Stimulated activated CD4-positive, alpha-beta T cell treated with anti-CD3 and anti-CD28 coated beads, Interleukin-2, amount 100 ng/mL, for 48 hours (primary cell): ENCODE data around the gene ABHD15.
"Not testable (repeated sequence)": the region's sequence is repeated elsewhere in the genome, so short reads cannot be mapped to it uniquely, and the experiment has no call there.

Experiments used
- DNase-seq, 2 donors: peaks; one replicate each; pipeline ENCODE4 v3.0.0-alpha.2; 2020

The ABHD15 gene

GRCh38 chr17:29567554-29568330, 905 bp upstream of the ABHD15 start:
- peak; percentile 70 to 71 for DNase-seq

- no peak for DNase-seq
These were observed 392 bp upstream of the ABHD15 start for GRCh38 chr17:29567304-29567553.

- peak; percentile 48 to 53 for DNase-seq
These were observed 979 bp downstream of the ABHD15 start for GRCh38 chr17:29565643-29566472.

- no peak for DNase-seq
These were observed 3.0 kb downstream of the ABHD15 start for GRCh38 chr17:29563816-29564215.

- no peak for DNase-seq
These were observed 4.2 kb downstream of the ABHD15 start for GRCh38 chr17:29562615-29563014.

- DNase-seq, result no peak
These were observed 5.0 kb downstream of the ABHD15 start for GRCh38 chr17:29561554-29562517.

- DNase-seq, result no peak
These were observed 6.5 kb downstream of the ABHD15 start for GRCh38 chr17:29560316-29560715.

GRCh38 chr17:29559640-29560039, 7.2 kb downstream of the ABHD15 start:
- no peak for DNase-seq

GRCh38 chr17:29558139-29558538, 8.7 kb downstream of the ABHD15 start:
- DNase-seq, result not testable (repeated sequence)

- no peak for DNase-seq
These were observed 9.1 kb downstream of the ABHD15 start for GRCh38 chr17:29557739-29558116.

- no peak for DNase-seq
These were observed 9.6 kb downstream of the ABHD15 start for GRCh38 chr17:29557085-29557738.

GRCh38 chr17:29555840-29556239, 11.0 kb downstream of the ABHD15 start:
- no peak for DNase-seq

GRCh38 chr17:29549177-29549923, 17.5 kb downstream of the ABHD15 start:
- DNase-seq, result no peak

GRCh38 chr17:29546830-29547229, 20.0 kb downstream of the ABHD15 start:
- no peak for DNase-seq

GRCh38 chr17:29546085-29546484, 20.8 kb downstream of the ABHD15 start:
- DNase-seq, result no peak

GRCh38 chr17:29544066-29544465, 22.8 kb downstream of the ABHD15 start:
- DNase-seq, result no peak

- DNase-seq, result no peak
These were observed 32.9 kb downstream of the ABHD15 start for GRCh38 chr17:29533976-29534375.

GRCh38 chr17:29526322-29526721, 40.5 kb downstream of the ABHD15 start:
- no peak for DNase-seq

- DNase-seq, result no peak
These were observed 42.1 kb downstream of the ABHD15 start for GRCh38 chr17:29524692-29525091.

- DNase-seq, result no peak
These were observed 48.5 kb downstream of the ABHD15 start for GRCh38 chr17:29518359-29518758.

- no peak for DNase-seq
These were observed 52.0 kb downstream of the ABHD15 start for GRCh38 chr17:29514792-29515191.

- DNase-seq, result no peak
These were observed 55.9 kb downstream of the ABHD15 start for GRCh38 chr17:29510953-29511352.
